Lung (tissue), 12 donors: ENCODE results near the gene SLX9. TPM values are rescaled to one million over a fixed set of nuclear protein-coding genes. Genes with fewer than 3 reads are reported as not detected.
A peak's percentile ranks its signal among the peaks of the same experiment; 100 is the strongest.

Source experiments
- ATAC-seq: fragments of 200-7000 bp; cut with Tn5 transposase; one replicate; pipeline ENCODE4 v1.9.1; 2020; ENCODE audit warnings: moderate number of reproducible peaks; ENCODE audit not compliant: insufficient read depth, low FRiP score
- DNase-seq, 3 donors: peaks; one replicate each; pipeline ENCODE4 v3.0.0-alpha.2; 2013 to 2017
- H3K27ac ChIP-seq, 2 donors: one replicate each; pipeline ENCODE4 v1.5.1; 2013; ENCODE audit warnings: mild to moderate bottlenecking in 2 of 2, moderate library complexity in 2 of 2, control low read depth in 1 of 2, inconsistent platforms in 1 of 2, low read depth in 1 of 2, low read length in 1 of 2
- H3K27me3 ChIP-seq, 3 donors: one replicate each; pipeline ENCODE4 v1.5.1; 2013; ENCODE audit warnings: low read length in 2 of 3; ENCODE audit not compliant: control insufficient read depth in 3 of 3, insufficient read depth in 3 of 3
- H3K36me3 ChIP-seq, 4 donors: one replicate each; pipeline ENCODE4 v1.5.1; 2013; ENCODE audit warnings: low read length in 4 of 4, mild to moderate bottlenecking in 1 of 4, moderate library complexity in 1 of 4; ENCODE audit not compliant: control insufficient read depth in 4 of 4, insufficient read depth in 4 of 4
- H3K4me1 ChIP-seq, 5 donors: one replicate each; pipeline ENCODE4 v1.5.1; 2013; ENCODE audit warnings: low read length in 5 of 5, mild to moderate bottlenecking in 2 of 5, moderate library complexity in 1 of 5; ENCODE audit not compliant: control insufficient read depth in 5 of 5, insufficient read depth in 5 of 5
- H3K4me3 ChIP-seq: one replicate; pipeline ENCODE4 v1.5.1; 2013; ENCODE audit warnings: mild to moderate bottlenecking, control low read depth, moderate library complexity
- H3K9ac ChIP-seq, 2 donors: one replicate each; pipeline ENCODE4 v1.5.1; 2013; ENCODE audit warnings: low read length in 2 of 2, control low read depth in 1 of 2; ENCODE audit not compliant: insufficient read depth in 1 of 2
- H3K9me3 ChIP-seq, 4 donors: one replicate each; pipeline ENCODE4 v1.5.1; 2013; ENCODE audit warnings: low read length in 3 of 4, mild to moderate bottlenecking in 1 of 4, moderate library complexity in 1 of 4; ENCODE audit not compliant: control insufficient read depth in 4 of 4, insufficient read depth in 3 of 4
- CTCF ChIP-seq: IDR thresholded peaks from 2 replicates; pipeline ENCODE4 v1.5.1; 2012; ENCODE audit warnings: mild to moderate bottlenecking; ENCODE audit errors: control extremely low read depth, extremely low read depth
- WGBS, 2 donors: extraction: QIAGEN DNeasy Blood & Tissue Kit; methylation state at CpG; one replicate each; pipeline ENCODE4 v1.1.7; 2013; 5-methylcytosine and 5-hydroxymethylcytosine counted together
- polyA plus RNA-seq, 2 donors: library from polyadenylated mRNA; stranded (reverse); fragments of 200-250 nt; gene quantifications; one replicate each; pipeline ENCODE4 v1.2.1, GENCODE V29; 2013
- total RNA-seq, 2 donors: library from RNA; depleted of rRNA in 1 of 2; stranded (reverse); fragments of >200 nt in 1 of 2; gene quantifications; one replicate each; pipeline ENCODE4 v1.2.1, GENCODE V29; 2014 to 2021
- donor health status: control.
- donor health status: control.
- donor health status: Bipolar disorder and iron deficiency.
- donor health status: healthy.
- donor health status: DM: yes; HTN: yes; CAD: no.

Gene SLX9
- total and polyA plus RNA-seq, 4 donors, result 10.3 to 36.9 (median 27.0) TPM

- H3K9ac ChIP-seq, result no peak overlapping the region
- no peaks in the 10 kb centered on the region for H3K27me3 ChIP-seq
- TF ChIP-seq CTCF, result no peak
- H3K4me1 ChIP-seq, result peaks cover 0 to 89% (median 17%) of the 10 kb centered on the region in 5 donors
- peak overlapping the region in 1 of 2 donors; percentile 24 for H3K27ac ChIP-seq
- 87 to 89% methylated on average over 49 to 53 of the region's 53 CpGs for whole genome bisulfite sequencing, 2 donors
- H3K4me3 ChIP-seq, result no peak overlapping the region
- peaks cover 0 to 2% (median 0%) of the 10 kb centered on the region in 4 donors for H3K9me3 ChIP-seq
- ATAC-seq, result no peak
- no peaks in the 10 kb centered on the region for H3K36me3 ChIP-seq
- peak in 2 of 3 donors; percentile 45 to 63 for DNase-seq
Observed at GRCh38 chr21:44989943-44990780, 50.3 kb downstream of the SLX9 start.

- Histone ChIP-seq H3K9me3 (peaks cover 0 to 2% (median 0%) of the 10 kb centered on the region in 4 donors), H3K4me3 (no peak overlapping the region), H3K36me3 (no peaks in the 10 kb centered on the region), H3K27me3 (no peaks in the 10 kb centered on the region), H3K27ac (no peak overlapping the region), H3K4me1 (peaks cover 0 to 88% (median 17%) of the 10 kb centered on the region in 5 donors), H3K9ac (no peak overlapping the region)
- DNase-seq (no peak), ATAC-seq (no peak)
- no peak for TF ChIP-seq CTCF
- 82 to 83% methylated on average over 13 of the region's 13 CpGs for WGBS, 2 donors
Observed at GRCh38 chr21:44990921-44991320, 51.1 kb downstream of the SLX9 start.

GRCh38 chr21:44991538-44992483, 52.0 kb downstream of the SLX9 start:
- Histone ChIP-seq H3K36me3 (no peaks in the 10 kb centered on the region), H3K4me3 (no peak overlapping the region), H3K9ac (no peak overlapping the region), H3K27me3 (no peaks in the 10 kb centered on the region), H3K4me1 (peaks cover 0 to 82% (median 17%) of the 10 kb centered on the region in 5 donors), H3K9me3 (peaks cover 0 to 2% (median 0%) of the 10 kb centered on the region in 4 donors), H3K27ac (no peak overlapping the region)
- 56 to 74% methylated on average over 38 of the region's 38 CpGs for WGBS, 2 donors
- DNase-seq, result peak; percentile 94 to 98 (median 97)
- no peak for ATAC-seq
- TF ChIP-seq CTCF, result no peak
